Measurements from ENCODE around the gene FOXK2.

DNA sequence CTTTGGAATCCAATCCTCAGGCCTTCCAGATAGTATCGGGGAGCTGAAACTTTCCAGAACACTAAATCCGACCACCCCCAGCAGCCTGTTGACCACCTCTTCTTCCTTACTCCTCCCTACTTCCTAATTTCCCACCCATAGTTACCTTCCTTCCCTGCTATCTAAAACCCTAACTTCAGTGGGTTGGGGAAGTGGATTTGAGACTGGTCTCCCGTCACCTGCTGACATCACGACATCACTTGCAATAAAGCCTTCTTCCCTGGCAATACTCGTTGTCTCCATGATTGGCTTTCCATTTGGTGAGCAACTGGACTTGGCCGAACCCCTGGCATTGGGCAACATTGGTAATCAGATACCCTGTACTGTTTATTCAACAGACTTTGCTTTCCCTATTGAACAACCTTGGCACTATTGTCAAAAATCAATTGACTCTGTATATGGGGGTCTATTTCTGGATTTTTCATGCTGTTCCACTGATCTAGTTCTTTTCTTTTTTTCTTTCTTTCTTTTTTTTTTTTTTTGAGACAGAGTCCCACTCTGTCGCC lies 11.8 kb upstream of the FOXK2 start:
- TF ChIP-seq CTCF (IDR thresholded peaks at IDR 0.05) (no peak), POLR2A (IDR thresholded peaks at IDR 0.05) (no peak)
